ENCODE measurements around the gene XAGE3.
"Not testable (repeated sequence)": the region's sequence is repeated elsewhere in the genome, so short reads cannot be mapped to it uniquely, and the experiment has no call there.

XAGE3 gene

GRCh38 chrX:52867610-52868348 lies at the start of gene XAGE3:
TSS of gene XAGE3 (minus strand) at chrX:52868083. CDS start at chrX:52867133, 950 bp downstream.
- TF ChIP-seq CTCF (IDR thresholded peaks at IDR 0.05; ENCODE audit: borderline replicate concordance, insufficient read depth, low read depth, low read length) = no peak
- H3K4me3 ChIP-seq (ENCODE audit: low read depth, low read length) = no peak within 1 kb of the TSS

- H3K4me3 ChIP-seq (ENCODE audit: low read depth, low read length) = not testable (repeated sequence)
Observed at GRCh38 chrX:52914704-52915103, 46.8 kb upstream of the XAGE3 start.

- not testable (repeated sequence) for H3K4me3 ChIP-seq (ENCODE audit: low read depth, low read length)
Observed at GRCh38 chrX:52913681-52914080, 45.8 kb upstream of the XAGE3 start.

GRCh38 chrX:52909313-52909969 lies 41.6 kb upstream of the XAGE3 start:
- H3K4me3 ChIP-seq (ENCODE audit: low read depth, low read length) = not testable (repeated sequence)

GRCh38 chrX:52907900-52908299 lies 40.0 kb upstream of the XAGE3 start:
- not testable (repeated sequence) for H3K4me3 ChIP-seq (ENCODE audit: low read depth, low read length)

- H3K4me3 ChIP-seq (ENCODE audit: low read depth, low read length) = not testable (repeated sequence)
Observed at GRCh38 chrX:52907137-52907536, 39.3 kb upstream of the XAGE3 start.

- H3K4me3 ChIP-seq (ENCODE audit: low read depth, low read length) = not testable (repeated sequence)
Observed at GRCh38 chrX:52906072-52906471, 38.2 kb upstream of the XAGE3 start.

- H3K4me3 ChIP-seq (ENCODE audit: low read depth, low read length) = not testable (repeated sequence)
Observed at GRCh38 chrX:52905531-52905930, 37.6 kb upstream of the XAGE3 start.

GRCh38 chrX:52896855-52897709 lies 29.2 kb upstream of the XAGE3 start, which contains the start of gene FAM156B:
TSS of gene FAM156B (plus strand) at chrX:52897330. CDS start at chrX:52907226, 9,896 bp downstream.
- H3K4me3 ChIP-seq (ENCODE audit: low read depth, low read length) = not testable (repeated sequence)

GRCh38 chrX:52896438-52896837 lies 28.6 kb upstream of the XAGE3 start:
- H3K4me3 ChIP-seq (ENCODE audit: low read depth, low read length) = not testable (repeated sequence)

- not testable (repeated sequence) for H3K4me3 ChIP-seq (ENCODE audit: low read depth, low read length)
Observed at GRCh38 chrX:52888090-52888489, 20.2 kb upstream of the XAGE3 start.

GRCh38 chrX:52887459-52887858 lies 19.6 kb upstream of the XAGE3 start:
- H3K4me3 ChIP-seq (ENCODE audit: low read depth, low read length) = not testable (repeated sequence)

- H3K4me3 ChIP-seq (ENCODE audit: low read depth, low read length) = not testable (repeated sequence)
Observed at GRCh38 chrX:52876386-52876785, 8.5 kb upstream of the XAGE3 start.

- H3K4me3 ChIP-seq (ENCODE audit: low read depth, low read length) = not testable (repeated sequence)
Observed at GRCh38 chrX:52875436-52875835, 7.6 kb upstream of the XAGE3 start.

Data from GM12875 (cell line).